PC-9 (cell line): ENCODE measurements around the gene LCK. TPM values are rescaled to one million over a fixed set of nuclear protein-coding genes. Genes with fewer than 3 reads are reported as not detected.

Experiments used
- BruUV-seq: library from RNA; stranded (reverse); fragments of 400-500 nt; replicated peaks from 2 replicates; lab custom pipeline; 2021; lab: Mats Ljungman, UMichigan
- CTCF ChIA-PET: fragments of 300-600 bp; sonication (Branson Sonifier 250); formaldehyde crosslinking; loops from one replicate; lab custom pipeline; 2022; ENCODE audit warnings: antibody characterized with exemption; lab: Charles Lee
- POLR2A ChIA-PET: fragments of 300-600 bp; sonication (Branson Sonifier 250); formaldehyde crosslinking; loops from one replicate; lab custom pipeline; 2022; ENCODE audit warnings: antibody characterized with exemption; ENCODE audit not compliant: unreplicated experiment; lab: Charles Lee
- DNase-seq, 2 experiments: peaks; one replicate each; pipeline versions ENCODE4 v3.0.0 to v3.0.0-alpha.2; 2015 to 2022; ENCODE audit warnings: mixed read lengths in 1 of 2
- H2AFZ ChIP-seq: fragments of 200-600 bp; sonication (generic); 2 replicates; pipeline ENCODE4 v1.8.1; 2017; ENCODE audit warnings: antibody characterized with exemption
- H3F3A ChIP-seq: fragments of 200-600 bp; sonication (generic); 2 replicates; pipeline ENCODE4 v1.8.1; 2017; ENCODE audit warnings: antibody characterized with exemption, mild to moderate bottlenecking, low read depth; ENCODE audit not compliant: insufficient read depth
- H3K27ac ChIP-seq: fragments of 200-600 bp; sonication (generic); 2 replicates; pipeline ENCODE4 v1.6.1; 2016; ENCODE audit warnings: mixed run types
- H3K27me3 ChIP-seq: fragments of 200-600 bp; sonication (generic); 2 replicates; pipeline ENCODE4 v1.6.1; 2016; ENCODE audit warnings: low read depth, mixed run types; ENCODE audit not compliant: insufficient read depth
- H3K36me3 ChIP-seq: fragments of 200-600 bp; sonication (generic); 2 replicates; pipeline ENCODE4 v1.6.1; 2016; ENCODE audit warnings: low read depth, mixed run types
- H3K4me1 ChIP-seq: fragments of 200-600 bp; sonication (generic); replicated peaks from 2 replicates; pipeline ENCODE4 v1.6.1; 2016; ENCODE audit warnings: mixed run types; ENCODE audit not compliant: insufficient read depth
- H3K4me2 ChIP-seq: fragments of 200-600 bp; sonication (generic); 2 replicates; pipeline ENCODE4 v1.6.1; 2017; ENCODE audit warnings: mixed run types
- H3K4me3 ChIP-seq: fragments of 200-600 bp; sonication (generic); 2 replicates; pipeline ENCODE4 v1.6.1; 2016; ENCODE audit warnings: mixed run types
- H3K79me2 ChIP-seq: fragments of 200-600 bp; sonication (generic); 2 replicates; pipeline ENCODE4 v1.6.1; 2017; ENCODE audit warnings: low read depth, mixed run types
- H3K9me2 ChIP-seq: fragments of 200-600 bp; sonication (generic); 2 replicates; pipeline ENCODE4 v1.8.1; 2017; ENCODE audit warnings: mild to moderate bottlenecking; ENCODE audit not compliant: insufficient read depth
- H3K9me3 ChIP-seq: fragments of 200-600 bp; sonication (generic); 2 replicates; pipeline ENCODE4 v1.8.1; 2016; ENCODE audit warnings: low read depth; ENCODE audit not compliant: insufficient read depth
- H4K20me1 ChIP-seq: fragments of 200-600 bp; sonication (generic); 2 replicates; pipeline ENCODE4 v1.8.1; 2017; ENCODE audit not compliant: insufficient read depth
- CTCF ChIP-seq: fragments of 200-600 bp; sonication (generic); conservative IDR thresholded peaks from 2 replicates; pipeline ENCODE4 v1.6.1; 2017; ENCODE audit warnings: mixed run types, antibody characterized with exemption, mild to moderate bottlenecking, moderate library complexity
- EZH2 ChIP-seq: fragments of 200-600 bp; sonication (generic); IDR thresholded peaks from 2 replicates; pipeline ENCODE4 v1.8.0; 2017; ENCODE audit warnings: antibody characterized with exemption, low read depth
- intact Hi-C: fragments of 100-400 bp; cut with micrococcal nuclease; formaldehyde crosslinking; loops from one replicate; pipeline ENCODE4 v1.10.0; 2022; ENCODE audit not compliant: unreplicated experiment
- total RNA-seq: library from RNA; stranded (reverse); gene quantifications from 2 replicates; pipeline ENCODE4 v1.2.3, GENCODE V29; 2021

Gene LCK
- total RNA-seq, 1 experiment from 2014 or later, result 2.0 TPM

- peaks cover 25% of the 10 kb centered on the region for H4K20me1 ChIP-seq
- peaks cover 7% of the 10 kb centered on the region; the same call in 1 of the 2 replicates for H3K4me1 ChIP-seq
- intact Hi-C loops, result no loop called here
- H3K4me2 ChIP-seq, result no peak overlapping the region
- DNase-seq, result no peak
- no TSS peak for BruUV-seq
- CTCF ChIA-PET, result interaction anchor here (0.6 to 0.7 kb wide), 2 partner anchors 21 to 30 kb away, joined by 3 to 9 read pairs; no protein-coding TSS in a partner anchor
- TF ChIP-seq CTCF (no peak), EZH2 (no peak)
- H3F3A ChIP-seq, result peaks cover 13% of the 10 kb centered on the region; the same call in 1 of the 2 replicates
- peaks cover 4% of the 10 kb centered on the region; the same call in 1 of the 2 replicates for H3K36me3 ChIP-seq
- no peak overlapping the region for H2AFZ ChIP-seq
- no peaks in the 10 kb centered on the region for H3K9me3 ChIP-seq
- POLR2A ChIA-PET, result no interaction called here
- no peak overlapping the region for H3K4me3 ChIP-seq
- H3K27me3 ChIP-seq, result no peaks in the 10 kb centered on the region
- H3K9me2 ChIP-seq, result no peaks in the 10 kb centered on the region
- no peak overlapping the region for H3K27ac ChIP-seq
- H3K79me2 ChIP-seq, result peaks cover 70% of the 10 kb centered on the region
Measured at GRCh38 chr1:32311709-32312393, 60.8 kb downstream of the LCK start.

GRCh38 chr1:32316903-32317277 is 65.8 kb downstream of the LCK start:
- peaks cover 13% of the 10 kb centered on the region for H3F3A ChIP-seq
- CTCF ChIA-PET, result interaction anchor here (0.7 to 2.3 kb wide), 2 partner anchors 75 to 101 kb away, joined by 3 to 8 read pairs; no protein-coding TSS in a partner anchor
- TF ChIP-seq CTCF (no peak), EZH2 (no peak)
- H3K4me2 ChIP-seq, result no peak overlapping the region
- H3K4me3 ChIP-seq, result no peak overlapping the region
- H2AFZ ChIP-seq, result no peak overlapping the region
- H3K4me1 ChIP-seq, result peaks cover 8% of the 10 kb centered on the region
- H3K79me2 ChIP-seq, result peaks cover 27% of the 10 kb centered on the region
- H3K27me3 ChIP-seq, result no peaks in the 10 kb centered on the region
- no peak for DNase-seq
- POLR2A ChIA-PET, result no interaction called here
- no peaks in the 10 kb centered on the region for H3K9me3 ChIP-seq
- no peak overlapping the region for H3K27ac ChIP-seq
- peaks cover 10% of the 10 kb centered on the region for H3K36me3 ChIP-seq
- no peaks in the 10 kb centered on the region for H3K9me2 ChIP-seq
- no TSS peak for BruUV-seq
- intact Hi-C loops, result loop anchor here (1.0 kb wide), 1 partner anchor 102 kb away; no protein-coding TSS in a partner anchor
- peaks cover 10% of the 10 kb centered on the region for H4K20me1 ChIP-seq

GRCh38 chr1:32318127-32318869 is 67.2 kb downstream of the LCK start:
- H3K9me2 ChIP-seq, result no peaks in the 10 kb centered on the region
- no peak overlapping the region for H3K27ac ChIP-seq
- no peak for DNase-seq
- H3K27me3 ChIP-seq, result no peaks in the 10 kb centered on the region
- H3K79me2 ChIP-seq, result peaks cover 17% of the 10 kb centered on the region
- H3K9me3 ChIP-seq, result no peaks in the 10 kb centered on the region
- BruUV-seq, result no TSS peak
- no peak overlapping the region for H3K4me2 ChIP-seq
- ChIA-PET POLR2A (interaction anchor here (0.7 kb wide), 1 partner anchor 27 kb away, joined by 8 read pairs; no protein-coding TSS in a partner anchor), CTCF (interaction anchor here (2.3 kb wide), 1 partner anchor 103 kb away, joined by 8 read pairs; no protein-coding TSS in a partner anchor)
- TF ChIP-seq CTCF (no peak), EZH2 (no peak)
- no peak overlapping the region for H2AFZ ChIP-seq
- H3K4me1 ChIP-seq, result peaks cover 17% of the 10 kb centered on the region
- intact Hi-C loops, result no loop called here
- no peak overlapping the region for H3K4me3 ChIP-seq
- peaks cover 22% of the 10 kb centered on the region for H3F3A ChIP-seq
- peaks cover 10% of the 10 kb centered on the region for H3K36me3 ChIP-seq
- peaks cover 8% of the 10 kb centered on the region for H4K20me1 ChIP-seq
